ENCODE data around the gene PDE1C.

Gene PDE1C

DNA sequence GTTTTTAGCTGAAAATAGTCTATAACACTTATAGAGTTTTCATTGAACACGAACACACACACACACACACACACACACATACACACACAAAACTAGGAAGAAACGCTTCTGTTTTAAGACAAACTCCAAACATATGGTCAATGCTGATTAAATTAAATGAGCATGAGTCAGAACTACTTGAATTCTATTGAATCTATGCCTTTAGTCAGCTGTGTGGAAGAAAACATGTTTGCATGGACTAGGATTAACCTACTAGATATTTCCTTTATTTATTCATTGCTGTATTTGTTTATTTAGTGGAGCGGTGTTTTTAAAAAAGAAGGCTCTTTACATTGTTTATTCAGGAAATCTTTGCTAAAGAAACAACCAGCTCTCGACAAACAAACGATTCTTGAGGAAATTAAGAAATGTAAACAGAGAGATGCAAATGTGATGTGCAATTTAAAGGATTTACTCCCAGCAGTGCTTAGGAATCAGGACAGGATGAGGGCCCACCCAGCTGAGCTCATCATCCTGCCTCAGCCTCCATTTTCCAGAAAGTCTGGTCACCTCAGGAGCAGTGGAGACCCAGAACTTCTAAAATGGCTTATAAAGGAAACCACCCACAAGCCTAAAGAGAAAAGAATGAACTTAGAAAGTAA, 83.2 kb downstream of the PDE1C start:
- DNase-seq = no peak

DNA sequence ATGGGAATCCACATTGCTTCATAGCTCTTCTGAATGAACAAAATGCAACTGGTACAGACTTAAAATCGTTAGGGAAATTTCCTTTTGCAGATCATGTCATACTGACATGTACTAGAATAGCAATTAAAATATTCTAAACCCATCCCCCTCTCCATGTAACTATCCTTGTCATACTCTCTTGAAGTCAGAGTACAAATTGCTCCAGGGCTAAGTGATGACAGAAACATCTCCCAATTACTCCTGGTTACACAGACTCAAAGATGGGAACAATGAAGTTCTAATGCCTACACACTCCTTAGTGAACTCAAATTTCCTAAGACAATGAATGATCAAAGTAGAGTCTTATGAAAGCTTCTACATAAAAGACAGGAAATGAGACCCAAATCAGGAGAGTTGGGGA, 87.2 kb downstream of the PDE1C start:
- no peak for DNase-seq

DNA sequence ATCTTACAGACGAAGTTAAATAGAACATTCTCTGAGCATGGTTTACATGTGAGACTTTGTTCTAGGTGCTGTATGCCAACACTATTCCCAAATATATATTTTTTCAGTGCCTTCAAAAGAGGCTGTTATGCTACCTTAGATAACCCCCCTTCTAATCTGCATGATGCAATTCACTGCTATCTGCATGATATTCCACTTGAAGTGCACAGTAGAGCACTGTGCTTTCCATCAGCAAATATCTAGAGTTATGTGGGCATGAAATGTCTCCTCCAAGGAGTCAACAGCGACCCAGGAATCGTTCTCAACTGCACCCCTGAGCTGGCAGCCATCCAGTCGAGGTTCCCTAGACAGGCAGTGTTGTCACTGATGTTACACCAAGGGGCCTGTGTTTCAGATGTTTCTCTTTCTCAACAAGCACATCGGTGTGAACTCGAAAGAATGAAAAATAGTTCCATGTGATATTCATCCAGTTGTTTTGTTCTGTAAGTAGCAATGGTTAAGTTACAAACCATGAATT, 88.3 kb downstream of the PDE1C start:
- no peak for DNase-seq

DNA sequence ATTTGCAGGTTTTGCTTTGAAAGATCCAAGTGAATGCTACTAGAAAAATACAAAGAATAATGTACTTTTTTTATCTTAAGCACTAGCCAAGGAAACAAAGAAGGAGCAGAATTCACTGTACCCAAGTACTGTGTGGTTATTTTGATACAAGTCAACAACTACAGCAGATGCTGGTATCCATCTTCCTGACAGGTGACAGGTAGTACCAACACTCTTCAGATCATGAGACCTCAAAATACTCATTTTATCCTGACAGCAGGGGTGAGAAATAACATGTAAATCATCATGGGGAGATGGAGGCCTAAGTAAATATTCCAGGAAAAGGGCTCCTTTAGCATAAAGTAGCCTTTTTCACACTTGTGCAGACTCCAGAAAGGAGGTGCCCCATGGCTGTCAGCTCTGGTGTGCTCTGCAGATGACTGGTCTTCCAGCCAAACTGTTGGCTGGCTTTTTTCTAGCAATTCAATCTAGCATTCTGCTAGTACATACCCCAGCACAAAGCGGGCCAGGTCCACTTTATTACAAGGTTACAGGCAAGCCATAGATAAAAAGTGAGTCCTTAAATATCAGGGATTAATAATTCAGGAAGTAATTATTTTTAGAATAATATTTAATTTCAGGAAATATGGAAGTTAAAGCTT, 90.4 kb downstream of the PDE1C start:
- DNase-seq = no peak

DNA sequence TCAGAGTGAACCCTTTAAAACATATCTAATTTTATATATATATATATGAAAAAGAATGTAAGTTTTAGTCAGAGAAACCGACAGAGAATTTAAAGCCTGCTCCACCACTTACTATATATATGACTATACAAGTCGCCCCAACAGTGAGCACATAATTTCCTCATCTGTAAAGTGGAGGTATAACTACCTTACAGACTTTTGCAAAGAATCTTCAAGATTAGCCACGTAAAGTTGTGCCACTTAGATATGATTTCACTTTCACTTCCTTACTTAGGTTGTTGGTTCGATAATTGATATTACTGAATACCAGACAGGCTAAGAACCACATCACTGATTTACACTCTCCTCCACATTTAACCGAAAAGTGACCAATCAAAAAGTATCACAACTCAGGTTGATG, 94.7 kb downstream of the PDE1C start:
- no peak for DNase-seq

DNA sequence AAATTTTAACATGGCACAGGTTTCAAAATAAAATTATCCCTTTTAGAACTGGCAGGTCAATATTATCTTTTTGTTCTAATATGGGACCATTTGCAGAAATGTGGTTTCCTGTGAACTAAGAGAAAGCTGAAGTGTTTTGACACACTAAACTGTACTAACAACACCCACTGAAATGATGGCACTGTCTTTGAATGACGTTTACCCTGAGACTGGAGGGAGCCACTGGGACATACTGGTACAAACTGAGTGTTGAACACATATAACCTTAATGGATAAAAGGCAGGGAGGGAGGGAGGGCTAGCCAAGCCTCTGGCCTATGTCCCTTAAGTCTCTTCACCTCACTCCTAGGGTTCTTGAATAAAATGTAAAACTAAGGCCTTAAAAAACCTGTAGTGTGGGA, 95.9 kb downstream of the PDE1C start:
- no peak for DNase-seq

DNA sequence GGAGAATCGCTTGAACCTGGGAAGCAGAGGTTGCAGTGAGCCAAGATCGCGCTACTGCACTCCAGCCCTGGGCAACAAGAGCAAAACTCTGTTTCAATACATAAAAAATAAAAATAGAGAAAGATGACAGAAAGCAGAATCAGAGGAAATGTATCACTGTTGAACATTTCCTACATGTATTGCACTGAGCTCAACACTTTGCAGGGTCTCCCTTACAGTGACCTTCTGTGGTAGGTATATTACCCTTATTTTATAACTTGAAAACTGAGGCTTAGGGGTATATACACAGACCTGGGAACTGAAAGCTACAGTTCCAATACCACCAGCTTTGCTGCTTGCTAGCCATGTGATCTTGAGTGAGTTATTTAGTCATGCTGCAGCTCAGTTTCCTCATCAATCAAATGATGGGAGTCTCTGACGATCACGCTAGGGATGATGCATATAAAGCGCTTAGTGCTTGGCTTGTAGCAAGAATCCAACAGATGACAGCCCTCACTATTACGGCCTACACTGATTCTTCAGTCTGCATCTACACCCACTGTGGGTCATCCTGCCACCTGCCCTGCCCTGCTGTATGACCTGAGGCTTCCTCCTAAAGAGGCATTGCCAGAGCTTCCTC, 99.0 kb downstream of the PDE1C start:
- DNase-seq = no peak

DNA sequence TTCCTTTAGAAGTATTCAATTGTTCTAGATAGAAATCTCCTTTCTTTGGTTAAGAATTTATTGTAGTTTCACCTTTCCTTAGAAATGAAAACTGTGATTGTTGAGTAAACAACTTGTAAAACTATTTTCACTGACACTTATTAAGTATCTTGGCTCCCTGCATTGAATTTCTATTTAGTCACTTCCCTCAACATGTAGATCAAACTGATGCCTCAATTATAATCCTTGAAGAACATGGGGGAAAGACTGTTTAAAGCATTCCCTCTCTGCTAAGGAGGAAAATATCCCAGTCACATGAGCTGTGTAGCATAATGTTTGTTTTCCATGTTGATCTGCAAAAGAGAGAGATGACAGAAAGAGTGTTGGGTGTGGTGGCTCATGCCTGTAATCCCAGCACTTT, 99.7 kb downstream of the PDE1C start:
- DNase-seq = no peak

DNA sequence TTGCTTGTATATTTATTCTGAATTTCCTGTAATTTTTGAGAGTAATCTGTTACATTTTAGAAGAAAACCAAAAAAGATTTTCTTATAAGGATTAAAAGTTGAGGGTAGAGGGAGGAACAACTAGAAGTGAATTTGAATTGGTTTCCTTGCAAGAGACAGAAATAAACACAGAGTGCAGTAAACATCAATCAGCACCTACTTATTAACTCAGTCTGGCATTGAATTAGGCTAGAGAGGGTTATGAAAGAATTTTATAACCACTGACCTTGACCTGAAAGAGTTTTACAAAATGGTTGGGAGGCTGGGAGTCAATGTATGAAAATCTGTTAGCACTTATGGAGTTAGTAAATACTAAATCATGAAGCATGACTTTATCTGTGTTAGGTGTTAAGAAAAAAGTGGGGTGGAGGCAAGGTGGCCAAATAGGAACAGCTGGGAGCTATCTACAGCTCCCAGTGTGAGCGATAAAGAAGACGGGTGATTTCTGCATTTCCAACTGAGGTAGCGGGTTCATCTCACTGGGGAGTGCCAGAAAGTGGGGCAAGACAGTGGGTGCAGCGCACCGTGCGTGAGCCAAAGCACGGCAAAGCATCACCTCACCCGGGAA, 106.5 kb downstream of the PDE1C start:
- DNase-seq = no peak

DNA sequence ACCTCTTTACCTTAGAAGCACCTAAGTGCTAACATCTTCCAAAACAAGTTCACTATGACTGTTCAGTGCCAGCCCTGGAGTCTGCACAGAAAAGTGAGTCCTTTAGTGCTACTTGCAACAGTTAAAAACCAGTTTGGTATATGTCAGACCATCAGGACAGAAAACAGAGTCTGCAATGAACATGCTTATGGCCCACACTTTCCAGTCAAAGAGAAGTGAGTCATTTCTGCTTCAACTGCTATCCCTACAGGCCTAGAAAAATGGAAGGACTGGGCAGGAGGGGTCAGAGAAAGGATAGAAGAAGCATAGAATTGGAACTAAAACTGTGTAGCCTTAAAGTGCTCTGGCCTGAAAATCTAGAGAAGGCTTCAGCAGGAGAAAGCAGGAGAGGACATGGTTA, 108.0 kb downstream of the PDE1C start:
- no peak for DNase-seq

DNA sequence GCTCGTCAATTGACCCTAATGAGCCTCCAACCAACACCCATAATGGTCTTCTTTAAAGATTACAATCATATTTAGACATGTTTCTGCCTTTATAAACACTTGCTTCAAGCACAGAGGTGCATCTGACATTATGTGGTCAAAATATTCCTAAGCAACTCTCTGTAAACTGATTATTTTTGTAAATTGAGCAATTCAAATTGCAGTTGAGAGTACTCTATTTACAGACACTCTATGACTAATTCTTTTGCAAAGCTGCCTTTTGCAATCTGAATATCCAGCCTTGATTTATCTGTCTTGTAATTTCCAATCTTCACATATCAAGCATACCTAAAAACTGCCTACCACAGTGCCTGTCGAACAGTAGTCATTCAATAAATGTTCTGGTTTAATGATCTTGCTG, 112.0 kb downstream of the PDE1C start:
- no peak for DNase-seq

DNA sequence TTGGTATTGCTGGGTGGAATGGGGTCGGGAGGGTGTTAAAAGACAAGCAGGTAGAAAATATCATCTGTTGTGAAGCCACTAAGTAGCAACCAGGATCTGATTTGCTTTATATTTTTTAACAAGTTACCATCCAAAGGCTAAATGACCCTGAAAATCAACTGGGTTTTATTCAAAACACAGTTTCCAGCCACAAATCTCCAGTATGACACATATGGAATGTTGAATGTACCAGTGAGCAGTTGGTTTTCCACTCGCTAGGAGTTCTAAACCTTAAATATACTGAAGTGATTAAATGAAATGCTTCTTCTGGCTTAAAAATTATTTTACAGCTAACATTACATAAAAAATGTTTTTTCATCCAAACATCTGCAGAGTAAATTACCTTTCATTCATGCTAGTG, 112.5 kb downstream of the PDE1C start:
- no peak for DNase-seq

DNA sequence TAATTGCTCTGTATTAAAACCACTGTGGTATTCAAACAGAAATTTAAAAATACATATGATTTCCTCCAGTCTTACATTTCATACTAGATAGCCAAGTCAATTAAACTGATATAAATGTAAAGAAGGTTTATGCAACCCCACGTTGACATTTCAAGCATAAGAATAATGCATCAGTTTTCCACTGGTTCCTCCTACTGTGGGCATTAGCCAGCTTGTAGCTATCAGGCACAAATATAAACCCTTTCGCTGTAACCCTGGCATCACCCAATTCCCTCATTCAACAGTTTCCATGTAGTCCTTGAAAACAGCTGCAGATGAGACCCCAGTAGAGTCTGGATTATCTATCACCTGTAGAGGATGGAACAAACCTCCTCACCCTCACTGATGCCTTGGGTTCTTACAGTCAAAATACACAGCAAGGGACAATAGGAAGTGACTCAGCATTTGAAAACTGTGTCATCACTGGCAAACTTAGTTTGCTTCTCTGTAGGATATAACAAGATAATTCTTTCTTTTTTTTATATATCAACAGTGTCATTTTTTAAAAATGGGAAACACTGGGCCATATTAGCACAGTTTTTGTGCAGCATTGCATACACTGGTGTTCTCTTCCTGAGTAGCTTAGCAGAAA, 113.0 kb downstream of the PDE1C start:
- DNase-seq = no peak

DNA sequence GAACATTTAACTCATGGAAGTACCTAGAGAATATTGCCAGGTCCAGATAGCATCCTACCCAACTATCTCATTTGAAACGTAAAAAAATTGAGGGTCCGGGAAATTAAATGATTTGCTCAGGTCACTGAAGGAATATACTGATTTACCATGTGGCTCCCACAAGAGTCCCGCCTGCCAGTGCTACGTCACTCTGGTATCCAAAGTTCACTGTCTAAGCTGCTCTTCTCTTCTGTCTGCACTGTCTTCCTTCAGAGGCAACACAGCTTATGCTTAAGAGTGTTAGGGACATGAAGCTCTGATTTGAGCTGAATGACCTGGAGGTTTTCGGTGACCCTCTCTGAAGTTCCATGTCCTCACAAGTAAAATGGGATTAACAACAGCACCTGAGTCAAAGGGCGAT, 114.6 kb downstream of the PDE1C start:
- no peak for DNase-seq

DNA sequence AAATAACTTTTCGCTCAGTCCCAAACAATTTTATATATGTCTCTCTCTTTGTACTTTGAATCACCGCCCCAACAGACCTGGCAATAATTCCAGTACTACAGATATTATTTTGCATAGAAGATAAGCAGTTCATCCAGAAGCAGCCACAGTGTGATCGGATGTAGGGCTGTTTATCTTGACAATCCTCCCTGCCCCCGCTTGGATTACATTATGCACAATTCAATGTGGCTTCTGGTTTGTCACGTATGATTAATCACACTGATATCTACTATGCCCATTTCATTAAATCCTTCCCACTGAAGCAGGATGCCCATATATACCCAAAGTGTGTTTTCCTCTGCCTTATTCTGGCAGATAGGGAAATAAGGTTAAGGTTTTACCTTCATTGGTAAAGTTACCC, 115.2 kb downstream of the PDE1C start:
- no peak for DNase-seq

DNA sequence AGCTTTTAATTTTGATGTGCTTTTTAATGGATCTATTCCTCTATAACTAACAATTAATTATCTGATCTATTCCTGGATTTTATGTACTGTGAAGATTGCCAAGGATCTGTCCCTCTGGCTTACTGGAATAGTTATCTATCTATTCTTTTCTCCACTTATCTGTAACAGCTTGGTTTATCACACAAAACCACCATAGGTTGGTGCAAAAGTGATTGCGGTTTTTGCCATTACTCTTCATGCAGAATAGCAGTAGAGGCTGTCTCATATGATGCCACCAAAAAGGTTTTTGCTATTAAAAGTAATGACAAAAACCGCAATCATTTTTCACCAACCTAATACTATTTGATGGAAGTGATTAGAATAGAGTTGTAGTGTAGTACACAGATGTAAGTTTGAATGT, 115.7 kb downstream of the PDE1C start:
- no peak for DNase-seq

DNA sequence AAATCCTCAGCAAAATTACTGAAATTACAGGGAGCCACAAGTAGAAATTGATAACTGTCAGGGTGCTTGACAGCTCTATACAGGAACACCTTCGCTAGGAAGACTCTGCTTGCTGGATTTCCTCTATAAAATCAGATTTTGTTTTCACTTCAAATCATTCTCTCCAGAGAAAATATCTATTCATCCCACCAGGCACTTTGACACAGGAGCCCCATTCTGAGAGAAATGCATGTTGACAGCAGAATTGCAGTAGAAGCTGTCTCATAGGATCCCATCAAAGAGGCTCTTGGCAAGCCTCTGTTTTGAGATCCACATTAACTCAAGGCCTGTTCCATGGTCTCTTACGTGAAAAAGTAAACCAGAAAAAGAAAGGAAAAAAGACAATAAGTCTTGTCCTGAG, 116.8 kb downstream of the PDE1C start:
- DNase-seq = no peak

DNA sequence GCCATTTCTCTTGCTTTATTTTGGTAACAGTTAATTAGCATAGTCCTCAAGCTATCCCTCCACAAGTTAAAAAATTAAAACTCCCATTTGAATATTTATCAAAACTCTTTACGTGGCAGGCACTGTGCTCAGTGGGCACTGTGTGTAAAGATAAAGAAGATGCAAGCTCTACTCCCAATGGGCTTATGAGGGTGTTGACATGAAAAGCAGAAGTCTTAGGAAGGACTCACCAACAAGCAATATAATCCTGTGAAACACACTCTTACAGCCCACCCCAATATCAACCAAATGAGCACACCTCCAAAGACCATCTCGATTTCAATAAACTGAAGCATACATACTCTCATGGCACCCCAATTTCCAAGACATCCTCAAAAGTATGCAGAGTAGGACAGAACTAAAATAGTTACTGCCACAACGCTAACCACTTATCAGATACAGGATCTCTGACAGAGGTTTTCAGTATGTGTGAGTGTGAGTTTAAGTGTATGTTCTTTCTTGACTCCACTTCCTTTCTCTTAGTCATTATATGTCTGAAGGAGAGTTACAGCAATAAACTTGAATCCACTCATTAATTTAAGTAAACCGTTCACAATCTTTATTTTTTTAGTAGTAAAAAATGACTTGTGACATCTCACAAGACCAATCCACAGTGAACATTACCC, 120.0 kb downstream of the PDE1C start:
- DNase-seq = no peak

DNA sequence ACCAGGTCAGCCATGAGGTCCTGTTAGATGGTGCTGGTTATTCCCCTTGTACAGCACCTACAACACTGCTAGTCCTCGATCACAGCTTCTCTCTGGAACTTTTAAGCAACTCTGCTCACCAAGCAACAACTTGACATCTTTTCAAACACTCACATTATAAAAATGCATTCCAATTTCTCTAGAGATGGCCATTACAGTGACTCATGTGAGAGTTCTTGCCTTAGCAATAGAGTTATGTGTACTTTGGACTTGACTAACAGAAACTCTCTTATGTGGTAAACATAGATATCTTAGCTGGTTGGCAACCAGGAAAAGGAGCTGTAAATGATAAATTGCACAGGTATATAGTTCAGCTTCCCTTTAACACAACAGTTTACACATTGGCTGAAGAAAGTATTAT, 122.2 kb downstream of the PDE1C start:
- DNase-seq = no peak

DNA sequence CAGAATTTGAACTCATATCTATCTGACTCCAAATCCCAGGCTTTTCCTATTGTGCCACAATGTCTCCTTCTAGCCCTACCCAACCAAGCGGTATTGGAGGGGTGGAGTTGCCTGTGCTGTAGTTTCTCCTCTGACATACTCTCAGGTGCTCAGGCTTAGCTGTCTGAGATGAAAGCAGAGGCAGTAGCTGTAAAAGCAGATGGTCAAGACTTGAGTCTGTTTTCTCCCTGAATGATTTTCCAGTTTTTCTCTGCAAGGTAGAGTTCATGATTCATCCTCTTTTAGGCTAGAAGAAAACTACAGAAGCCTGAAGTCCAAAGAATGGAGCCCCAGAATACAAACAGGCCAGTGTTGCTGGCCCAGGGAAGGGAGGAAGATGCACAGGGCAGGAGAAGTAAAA, 130.0 kb downstream of the PDE1C start:
- DNase-seq = no peak

DNA sequence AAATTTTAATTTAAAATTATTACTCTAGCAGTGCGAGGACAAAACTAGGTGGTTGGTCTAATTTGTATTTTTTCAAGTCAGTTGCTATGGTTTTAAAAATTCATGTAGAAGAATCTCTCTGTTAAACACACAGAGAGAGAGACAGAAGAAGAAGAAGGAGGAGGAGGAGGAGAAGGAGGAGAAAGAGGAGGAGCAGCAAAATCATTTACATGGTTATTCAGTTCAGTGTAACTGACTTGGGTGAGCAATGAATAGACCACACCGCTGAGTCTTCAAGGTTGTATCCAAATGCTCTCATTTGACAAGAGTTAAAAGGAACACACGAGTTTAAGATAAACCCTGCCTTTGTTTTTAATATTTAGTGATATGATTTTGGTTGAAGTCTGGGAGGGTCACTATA, 131.1 kb downstream of the PDE1C start:
- no peak for DNase-seq

DNA sequence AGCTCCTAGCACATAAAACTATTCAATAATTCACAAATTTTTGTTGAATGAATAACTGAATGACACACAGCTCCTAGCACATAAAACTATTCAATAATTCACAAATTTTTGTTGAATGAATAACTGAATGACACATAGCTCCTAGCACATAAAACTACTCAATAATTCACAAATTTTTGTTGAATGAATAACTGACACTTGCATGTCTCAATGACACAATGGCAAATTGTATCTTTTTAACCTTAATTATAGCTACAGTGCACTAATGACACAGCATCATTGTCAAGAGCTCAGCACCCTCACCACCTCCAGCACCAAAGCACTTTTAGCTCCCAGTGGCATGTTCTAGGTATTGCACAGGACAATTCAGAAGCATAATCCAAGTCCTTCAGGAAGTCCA, 131.6 kb downstream of the PDE1C start:
- no peak for DNase-seq

DNA sequence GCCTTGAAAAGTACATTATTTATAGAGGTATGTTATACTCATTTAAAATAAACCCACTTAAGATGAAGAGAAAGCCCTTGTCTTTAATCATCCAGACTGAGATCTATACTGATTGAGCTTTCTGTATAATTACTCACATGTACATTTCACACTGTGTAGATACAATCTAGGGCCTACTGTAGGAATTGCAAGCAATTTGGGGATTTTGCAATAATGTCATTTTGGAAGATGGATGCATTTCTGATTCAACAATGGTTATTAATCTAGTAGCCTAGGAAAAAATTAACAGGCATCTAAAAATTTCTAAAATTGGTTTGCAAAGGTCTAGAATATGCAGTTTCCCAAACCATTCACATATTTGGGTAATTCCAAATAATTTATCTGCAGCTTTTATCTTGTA, 132.2 kb downstream of the PDE1C start:
- no peak for DNase-seq

Data from stimulated activated CD4-positive, alpha-beta T cell treated with anti-CD3 and anti-CD28 coated beads, Interleukin-2, amount 100 ng/mL, for 48 hours (primary cell).